ENCODE data around the gene FAM171A1.
"Not testable (repeated sequence)": the region's sequence is repeated elsewhere in the genome, so short reads cannot be mapped to it uniquely, and the experiment has no call there.

DNA sequence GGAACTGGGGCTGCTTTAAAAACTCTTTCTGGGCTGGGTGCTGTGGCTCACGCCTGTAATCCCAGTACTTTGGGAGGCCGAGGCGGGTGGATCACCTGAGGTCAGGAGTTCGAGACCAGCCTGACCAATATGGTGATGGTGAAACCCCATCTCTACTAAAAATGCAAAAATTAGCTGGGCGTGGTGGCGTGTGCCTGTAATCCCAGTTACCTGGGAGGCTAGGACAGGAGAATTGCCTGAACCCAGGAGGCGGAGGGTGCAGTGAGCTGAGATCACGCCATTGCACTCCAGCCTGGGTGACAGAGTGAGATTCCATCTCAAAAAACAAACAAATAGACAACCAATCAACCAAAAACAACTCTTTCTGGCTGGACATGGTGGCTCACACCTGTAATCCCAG is 37.9 kb downstream of the FAM171A1 start:
- not testable (repeated sequence) for TF ChIP-seq CTCF (conservative IDR thresholded peaks at IDR 0.05 in 1 of 2, IDR thresholded peaks at IDR 0.05 in 1 of 2; ENCODE audit: extremely low read depth in 1 of 2, insufficient read depth in 1 of 2, low read depth in 1 of 2, low read length in 2 of 2); EZH2 (IDR thresholded peaks at IDR 0.05; ENCODE audit: borderline replicate concordance, low read length)
